Lung (tissue), 16 donors: ENCODE results near the gene KLF16. TPM values are rescaled to one million over a fixed set of nuclear protein-coding genes. Genes with fewer than 3 reads are reported as not detected.

Experiments used
- ATAC-seq: fragments of 200-7000 bp; cut with Tn5 transposase; one replicate; pipeline ENCODE4 v1.9.1; 2020; ENCODE audit warnings: moderate number of reproducible peaks; ENCODE audit not compliant: insufficient read depth, low FRiP score
- DNase-seq, 3 donors: peaks; one replicate each; pipeline ENCODE4 v3.0.0-alpha.2; 2013 to 2017
- H3K27ac ChIP-seq, 2 donors: one replicate each; pipeline ENCODE4 v1.5.1; 2013; ENCODE audit warnings: mild to moderate bottlenecking in 2 of 2, moderate library complexity in 2 of 2, control low read depth in 1 of 2, inconsistent platforms in 1 of 2, low read depth in 1 of 2, low read length in 1 of 2
- H3K27me3 ChIP-seq, 3 donors: one replicate each; pipeline ENCODE4 v1.5.1; 2013; ENCODE audit warnings: low read length in 2 of 3; ENCODE audit not compliant: control insufficient read depth in 3 of 3, insufficient read depth in 3 of 3
- H3K36me3 ChIP-seq, 4 donors: one replicate each; pipeline ENCODE4 v1.5.1; 2013; ENCODE audit warnings: low read length in 4 of 4, mild to moderate bottlenecking in 1 of 4, moderate library complexity in 1 of 4; ENCODE audit not compliant: control insufficient read depth in 4 of 4, insufficient read depth in 4 of 4
- H3K4me1 ChIP-seq, 5 donors: one replicate each; pipeline ENCODE4 v1.5.1; 2013; ENCODE audit warnings: low read length in 5 of 5, mild to moderate bottlenecking in 2 of 5, moderate library complexity in 1 of 5; ENCODE audit not compliant: control insufficient read depth in 5 of 5, insufficient read depth in 5 of 5
- H3K4me3 ChIP-seq: one replicate; pipeline ENCODE4 v1.5.1; 2013; ENCODE audit warnings: mild to moderate bottlenecking, control low read depth, moderate library complexity
- H3K9ac ChIP-seq, 2 donors: one replicate each; pipeline ENCODE4 v1.5.1; 2013; ENCODE audit warnings: low read length in 2 of 2, control low read depth in 1 of 2; ENCODE audit not compliant: insufficient read depth in 1 of 2
- H3K9me3 ChIP-seq, 4 donors: one replicate each; pipeline ENCODE4 v1.5.1; 2013; ENCODE audit warnings: low read length in 3 of 4, mild to moderate bottlenecking in 1 of 4, moderate library complexity in 1 of 4; ENCODE audit not compliant: control insufficient read depth in 4 of 4, insufficient read depth in 3 of 4
- WGBS, 2 donors: extraction: QIAGEN DNeasy Blood & Tissue Kit; methylation state at CpG; one replicate each; pipeline ENCODE4 v1.1.7; 2013; 5-methylcytosine and 5-hydroxymethylcytosine counted together
- long read RNA-seq, 5 donors: transcript quantifications; one replicate each; lab custom pipeline, GENCODE V29; 2026
- polyA plus RNA-seq, 2 donors: library from polyadenylated mRNA; stranded (reverse); fragments of 200-250 nt; gene quantifications; one replicate each; pipeline ENCODE4 v1.2.1, GENCODE V29; 2013
- total RNA-seq, 2 donors: library from RNA; depleted of rRNA in 1 of 2; stranded (reverse); fragments of >200 nt in 1 of 2; gene quantifications; one replicate each; pipeline ENCODE4 v1.2.1, GENCODE V29; 2014 to 2021
- TF ChIP-seq, protein P1 (sequence below): IDR thresholded peaks from 2 replicates; pipeline ENCODE4 v1.5.1; 2012; ENCODE audit warnings: mild to moderate bottlenecking; ENCODE audit errors: control extremely low read depth, extremely low read depth
- donor health status: control.
- donor health status: control.
- donor health status: Bipolar disorder and iron deficiency.
- donor health status: healthy.
- donor health status: DM: yes; HTN: yes; CAD: no.

Gene KLF16
- total RNA-seq = 10 to 100 TPM in 1 of 2 donors, 1 to 10 TPM in 1; 3.3 to 25.6 TPM
- 10 to 100 TPM; 13.8 to 17.8 TPM for polyA plus RNA-seq
- long read RNA-seq, donor 1, transcript KLF16-201 (2 exons, 2,890 nt) = major isoform, 9 of 17 reads
- long read RNA-seq, donor 1, partial matches to known transcripts = 7 of 17 reads
- long read RNA-seq, donor 1, other reads (novel, unspliced or antisense) = 0 of 17 reads
- long read RNA-seq, donor 2, partial matches to known transcripts = 6 of 8 reads
- long read RNA-seq, donor 2, other reads (novel, unspliced or antisense) = 0 of 8 reads
- long read RNA-seq, donor 3, partial matches to known transcripts = 5 of 7 reads
- long read RNA-seq, donor 3, other reads (novel, unspliced or antisense) = 0 of 7 reads
- long read RNA-seq, donor 4, partial matches to known transcripts = 7 of 11 reads
- long read RNA-seq, donor 4, other reads (novel, unspliced or antisense) = 0 of 11 reads
- long read RNA-seq, donor 5, transcript KLF16-201 (2 exons, 2,890 nt) = major isoform, 6 of 12 reads
- long read RNA-seq, donor 5, partial matches to known transcripts = 6 of 12 reads
- long read RNA-seq, donor 5, other reads (novel, unspliced or antisense) = 0 of 12 reads

DNA sequence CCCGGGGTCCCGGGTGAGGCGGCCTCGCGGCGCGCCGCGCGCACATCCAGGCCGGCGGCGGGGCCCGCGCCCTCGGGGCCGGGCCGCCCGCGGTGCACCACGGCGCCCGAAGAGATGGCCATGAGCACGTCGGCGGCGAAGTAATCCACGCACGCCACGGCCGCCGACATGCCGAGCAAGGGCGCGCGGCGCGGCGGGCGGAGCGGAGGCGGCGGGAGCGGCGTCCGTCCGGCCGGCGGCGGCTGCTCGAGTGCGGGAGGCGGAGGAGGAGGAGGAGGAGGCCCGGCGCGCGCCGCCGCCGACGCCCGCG is at the start of gene KLF16:
KLF16 (minus strand) TSS at position 252 of the 310 bp plus-strand sequence; CDS start at position 170, 82 bp downstream.
- no peak for ATAC-seq
- peaks cover 0 to 39% (median 21%) of the 10 kb centered on the region in 5 donors for H3K4me1 ChIP-seq
- H3K9me3 ChIP-seq = no peaks in the 10 kb centered on the region
- TF ChIP-seq, protein P1, sequence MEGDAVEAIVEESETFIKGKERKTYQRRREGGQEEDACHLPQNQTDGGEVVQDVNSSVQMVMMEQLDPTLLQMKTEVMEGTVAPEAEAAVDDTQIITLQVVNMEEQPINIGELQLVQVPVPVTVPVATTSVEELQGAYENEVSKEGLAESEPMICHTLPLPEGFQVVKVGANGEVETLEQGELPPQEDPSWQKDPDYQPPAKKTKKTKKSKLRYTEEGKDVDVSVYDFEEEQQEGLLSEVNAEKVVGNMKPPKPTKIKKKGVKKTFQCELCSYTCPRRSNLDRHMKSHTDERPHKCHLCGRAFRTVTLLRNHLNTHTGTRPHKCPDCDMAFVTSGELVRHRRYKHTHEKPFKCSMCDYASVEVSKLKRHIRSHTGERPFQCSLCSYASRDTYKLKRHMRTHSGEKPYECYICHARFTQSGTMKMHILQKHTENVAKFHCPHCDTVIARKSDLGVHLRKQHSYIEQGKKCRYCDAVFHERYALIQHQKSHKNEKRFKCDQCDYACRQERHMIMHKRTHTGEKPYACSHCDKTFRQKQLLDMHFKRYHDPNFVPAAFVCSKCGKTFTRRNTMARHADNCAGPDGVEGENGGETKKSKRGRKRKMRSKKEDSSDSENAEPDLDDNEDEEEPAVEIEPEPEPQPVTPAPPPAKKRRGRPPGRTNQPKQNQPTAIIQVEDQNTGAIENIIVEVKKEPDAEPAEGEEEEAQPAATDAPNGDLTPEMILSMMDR = no peak
- peak within 1 kb of the TSS; percentile 78 for H3K4me3 ChIP-seq
- no peak within 1 kb of the TSS for H3K9ac ChIP-seq
- H3K27me3 ChIP-seq = no peaks in the 10 kb centered on the region
- 0 to 2% methylated on average over 18 to 63 of the region's 63 CpGs for WGBS, 2 donors
- H3K36me3 ChIP-seq = no peaks in the 10 kb centered on the region
- no peak for DNase-seq
- peak within 1 kb of the TSS; percentile 74 to 86 for H3K27ac ChIP-seq

DNA sequence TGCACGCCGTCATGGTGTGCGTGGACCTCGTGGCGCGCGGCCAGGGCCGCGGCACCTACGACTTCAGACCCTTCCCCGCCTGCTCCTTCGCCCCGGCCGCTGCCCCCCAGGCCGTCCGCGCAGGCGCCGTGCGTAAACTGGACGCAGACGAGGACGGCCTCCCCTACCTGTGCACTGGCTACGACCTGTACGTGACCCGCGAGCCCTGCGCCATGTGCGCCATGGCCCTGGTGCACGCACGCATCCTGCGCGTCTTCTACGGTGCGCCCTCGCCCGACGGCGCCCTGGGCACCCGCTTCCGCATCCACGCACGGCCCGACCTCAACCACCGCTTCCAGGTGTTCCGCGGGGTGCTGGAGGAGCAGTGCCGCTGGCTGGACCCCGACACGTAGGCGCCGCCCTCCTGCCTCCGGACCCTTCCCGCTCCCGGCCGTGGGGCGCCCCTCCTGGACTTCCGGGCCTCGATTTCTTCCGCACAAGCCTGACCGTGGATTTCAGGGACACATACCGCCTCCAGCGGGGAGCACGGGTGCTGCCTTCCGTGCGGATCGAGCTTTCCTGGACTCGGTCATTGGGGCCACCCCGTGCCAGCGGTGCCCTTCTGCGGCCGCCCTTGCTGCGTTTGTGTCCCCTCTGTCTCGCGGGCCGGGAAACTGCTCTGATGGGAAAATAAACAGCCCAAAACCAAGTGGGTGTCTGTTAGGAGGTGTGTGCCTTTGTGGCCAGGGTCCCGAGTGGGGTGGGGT is 49.6 kb upstream of the KLF16 start:
- DNase-seq (no peak), ATAC-seq (no peak)
- 98% methylated on average over 77 of the region's 77 CpGs for WGBS, 2 donors
- TF ChIP-seq, protein P1 = no peak
- no peak overlapping the region for H3K9ac ChIP-seq
- peaks cover 0 to 9% (median 0%) of the 10 kb centered on the region in 5 donors for H3K4me1 ChIP-seq
- peak overlapping the region in 1 of 2 donors; percentile 10 for H3K27ac ChIP-seq
- peaks cover 0 to 39% (median 6%) of the 10 kb centered on the region in 4 donors for H3K36me3 ChIP-seq
- H3K9me3 ChIP-seq = no peaks in the 10 kb centered on the region
- no peaks in the 10 kb centered on the region for H3K27me3 ChIP-seq
- no peak overlapping the region for H3K4me3 ChIP-seq

DNA sequence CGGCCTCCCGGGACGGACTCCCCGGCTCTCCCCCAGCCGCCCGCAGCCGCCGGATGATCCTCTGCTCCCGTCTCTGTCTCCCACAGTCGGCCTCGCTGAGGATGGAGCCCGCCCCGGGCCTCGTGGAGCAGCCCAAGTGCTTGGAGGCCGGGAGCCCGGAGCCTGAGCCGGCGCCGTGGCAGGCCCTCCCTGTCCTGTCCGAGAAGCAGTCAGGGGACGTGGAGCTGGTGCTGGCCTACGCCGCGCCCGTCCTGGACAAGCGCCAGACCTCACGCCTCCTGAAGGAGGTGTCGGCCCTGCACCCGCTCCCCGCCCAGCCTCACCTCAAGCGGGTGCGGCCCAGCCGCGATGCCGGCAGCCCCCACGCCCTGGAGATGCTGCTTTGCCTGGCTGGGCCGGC is 48.6 kb upstream of the KLF16 start:
- no peaks in the 10 kb centered on the region for H3K27me3 ChIP-seq
- H3K4me3 ChIP-seq = no peak overlapping the region
- H3K9ac ChIP-seq = no peak overlapping the region
- ATAC-seq (no peak), DNase-seq (no peak)
- TF ChIP-seq, protein P1 = no peak
- no peak overlapping the region for H3K27ac ChIP-seq
- 95 to 98% methylated on average over 37 of the region's 37 CpGs for WGBS, 2 donors
- H3K9me3 ChIP-seq = no peaks in the 10 kb centered on the region
- H3K4me1 ChIP-seq = peaks cover 0 to 9% (median 0%) of the 10 kb centered on the region in 5 donors
- peaks cover 0 to 34% (median 6%) of the 10 kb centered on the region in 4 donors for H3K36me3 ChIP-seq
